H1 (cell line): ENCODE data around the gene KIAA1328. TPM values are rescaled to one million over a fixed set of nuclear protein-coding genes. Genes with fewer than 3 reads are reported as not detected.

ENCODE experiments used
- CTCF ChIA-PET: fragments of 300-600 bp; sonication (Branson Sonifier 250); formaldehyde crosslinking; loops from one replicate; lab custom pipeline; 2021; ENCODE audit not compliant: partially characterized antibody; lab: Charles Lee
- POLR2A ChIA-PET: fragments of 300-600 bp; sonication (Branson Sonifier 250); formaldehyde crosslinking; loops from one replicate; lab custom pipeline; 2021; ENCODE audit warnings: inconsistent platforms; ENCODE audit not compliant: partially characterized antibody; lab: Charles Lee
- DNase-seq, 2 experiments: peaks; one replicate each; pipeline versions ENCODE4 v3.0.0 to v3.0.0-alpha.2; 2010 to 2022; ENCODE audit warnings: low spot score in 2 of 2, low read depth in 1 of 2, mixed read lengths in 1 of 2
- FAIRE-seq: peaks from 2 replicates; lab custom pipeline; 2011; peaks lifted over from hg19 to GRCh38; lab: Jason Lieb, UNC
- H2AFZ ChIP-seq: 2 replicates; pipeline ENCODE4 v1.8.1; 2012; ENCODE audit warnings: low read length, inconsistent platforms
- H2AK5ac ChIP-seq: 2 replicates; pipeline ENCODE4 v1.6.1; 2013; ENCODE audit warnings: low read depth, low read length
- H2BK120ac ChIP-seq: replicated peaks from 2 replicates; pipeline ENCODE3; 2013; ENCODE audit warnings: low read depth, low read length, inconsistent platforms
- H2BK12ac ChIP-seq: 2 replicates; pipeline ENCODE4 v1.6.1; 2013; ENCODE audit warnings: low read depth, low read length
- H2BK15ac ChIP-seq: 2 replicates; pipeline ENCODE4 v1.6.1; 2013; ENCODE audit warnings: low read length
- H2BK20ac ChIP-seq: 2 replicates; pipeline ENCODE4 v1.6.1; 2013; ENCODE audit warnings: low read length
- H2BK5ac ChIP-seq: 2 replicates; pipeline ENCODE4 v1.6.1; 2013; ENCODE audit warnings: low read depth, low read length
- H3K14ac ChIP-seq: 2 replicates; pipeline ENCODE4 v1.6.1; 2013; ENCODE audit warnings: inconsistent platforms; ENCODE audit not compliant: insufficient read length
- H3K18ac ChIP-seq: 2 replicates; pipeline ENCODE4 v1.6.1; 2013; ENCODE audit warnings: low read length; ENCODE audit errors: extremely low read depth
- H3K23ac ChIP-seq: 2 replicates; pipeline ENCODE4 v1.6.1; 2013; ENCODE audit warnings: inconsistent platforms; ENCODE audit not compliant: insufficient read length
- H3K23me2 ChIP-seq: 2 replicates; pipeline ENCODE4 v1.6.1; 2013; ENCODE audit warnings: low read depth, low read length
- H3K27ac ChIP-seq: 2 replicates; pipeline ENCODE4 v1.6.1; 2011; ENCODE audit warnings: low read depth, low read length, inconsistent platforms
- H3K27me3 ChIP-seq, 4 experiments: replicated peaks in 1 of 4; 1 replicate in 1 of 4; 2 replicates in 3 of 4; pipeline versions ENCODE4 v1.6.1 to v1.8.1; 2011 to 2013; ENCODE audit warnings: low read length in 3 of 4, mild to moderate bottlenecking in 3 of 4, inconsistent platforms in 2 of 4, mixed read lengths in 2 of 4, moderate library complexity in 1 of 4; ENCODE audit not compliant: control insufficient read depth in 3 of 4, insufficient read depth in 3 of 4; ENCODE audit errors: extremely low read depth in 1 of 4
- H3K36me3 ChIP-seq, 4 experiments: 2 replicates each; pipeline versions ENCODE4 v1.6.1 to v1.8.1; 2011 to 2013; ENCODE audit warnings: mild to moderate bottlenecking in 4 of 4, low read length in 3 of 4, moderate library complexity in 2 of 4, control low read depth in 1 of 4, inconsistent platforms in 1 of 4; ENCODE audit not compliant: insufficient read depth in 4 of 4, control insufficient read depth in 2 of 4
- H3K4ac ChIP-seq: replicated peaks from 2 replicates; pipeline ENCODE3; 2013; ENCODE audit warnings: low read length, low read depth, mixed read lengths, inconsistent platforms; ENCODE audit not compliant: insufficient read length
- H3K4me1 ChIP-seq, 4 experiments: replicated peaks in 1 of 4; 1 replicate in 1 of 4; 2 replicates in 3 of 4; pipeline versions ENCODE4 v1.6.1 to v1.8.1; 2011 to 2013; ENCODE audit warnings: low read length in 3 of 4, inconsistent platforms in 2 of 4, mixed read lengths in 1 of 4; ENCODE audit not compliant: insufficient read depth in 4 of 4, control insufficient read depth in 3 of 4
- H3K4me2 ChIP-seq, 2 experiments: 2 replicates each; pipeline versions ENCODE4 v1.6.1 to v1.8.1; 2011 to 2013; ENCODE audit warnings: low read depth in 2 of 2, low read length in 2 of 2, control low read depth in 1 of 2, inconsistent platforms in 1 of 2, mild to moderate bottlenecking in 1 of 2; ENCODE audit not compliant: insufficient read depth in 1 of 2
- H3K4me3 ChIP-seq, 4 experiments: fragments of 200-600, 300-600 bp in 1 of 4; sonication (generic), shearing (Covaris generic), sonication (Bioruptor Twin) in 1 of 4; 2 replicates each; pipeline versions ENCODE4 v1.5.1 to v1.8.1; 2011 to 2016; ENCODE audit warnings: low read length in 4 of 4, low read depth in 3 of 4, control low read depth in 2 of 4, inconsistent platforms in 2 of 4, mild to moderate bottlenecking in 2 of 4, mixed read lengths in 1 of 4, moderate library complexity in 1 of 4; ENCODE audit not compliant: insufficient read depth in 2 of 4; ENCODE audit errors: extremely low read depth in 1 of 4
- H3K56ac ChIP-seq: replicated peaks from 2 replicates; pipeline ENCODE3; 2013; ENCODE audit warnings: low read depth, mild to moderate bottlenecking, mixed read lengths, low read length, inconsistent platforms; ENCODE audit not compliant: insufficient read length
- H3K79me1 ChIP-seq: 2 replicates; pipeline ENCODE4 v1.6.1; 2013; ENCODE audit warnings: low read depth, low read length, control low read depth
- H3K79me2 ChIP-seq, 2 experiments: 2 replicates each; pipeline versions ENCODE4 v1.6.1 to v1.8.1; 2012 to 2013; ENCODE audit warnings: low read length in 2 of 2, mild to moderate bottlenecking in 2 of 2, inconsistent platforms in 1 of 2; ENCODE audit not compliant: insufficient read depth in 2 of 2, control insufficient read depth in 1 of 2
- H3K9ac ChIP-seq, 4 experiments: replicated peaks in 1 of 4; 1 replicate in 1 of 4; 2 replicates in 3 of 4; pipeline versions ENCODE4 v1.6.1 to v1.8.1; 2011 to 2013; ENCODE audit warnings: low read depth in 3 of 4, low read length in 3 of 4, control low read depth in 2 of 4, mild to moderate bottlenecking in 2 of 4, moderate library complexity in 2 of 4, inconsistent platforms in 1 of 4; ENCODE audit errors: extremely low read depth in 1 of 4
- H3K9me3 ChIP-seq, 2 experiments: 2 replicates each; pipeline versions ENCODE4 v1.6.1 to v1.8.1; 2012 to 2013; ENCODE audit warnings: mild to moderate bottlenecking in 2 of 2, moderate library complexity in 2 of 2, control low read depth in 1 of 2, inconsistent platforms in 1 of 2, low read depth in 1 of 2, low read length in 1 of 2, mixed read lengths in 1 of 2; ENCODE audit not compliant: insufficient read depth in 2 of 2
- H4K20me1 ChIP-seq, 2 experiments: replicated peaks in 1 of 2; 2 replicates each; pipeline versions ENCODE3 to v1.8.1; 2011 to 2013; ENCODE audit warnings: inconsistent platforms in 2 of 2, low read length in 2 of 2, mild to moderate bottlenecking in 1 of 2; ENCODE audit not compliant: insufficient read depth in 2 of 2, control insufficient read depth in 1 of 2
- H4K5ac ChIP-seq: 2 replicates; pipeline ENCODE4 v1.6.1; 2013; ENCODE audit warnings: low read length, low read depth, mixed read lengths, inconsistent platforms; ENCODE audit not compliant: insufficient read length
- H4K8ac ChIP-seq: 2 replicates; pipeline ENCODE4 v1.8.0; 2013; ENCODE audit warnings: mild to moderate bottlenecking, moderate library complexity, low read length, inconsistent platforms; ENCODE audit not compliant: insufficient read depth; ENCODE audit errors: extremely low read depth
- H4K91ac ChIP-seq: replicated peaks from 2 replicates; pipeline ENCODE3; 2013; ENCODE audit warnings: low read length, mixed read lengths, inconsistent platforms; ENCODE audit not compliant: insufficient read length
- ASH2L ChIP-seq: fragments of 200-600, 300-600 bp; sonication (generic); IDR thresholded peaks from one replicate; pipeline ENCODE4 v1.7.1; 2017; ENCODE audit warnings: low read length
- CHD1 ChIP-seq: IDR thresholded peaks from 2 replicates; pipeline ENCODE4 v1.6.1; 2012; ENCODE audit warnings: low read depth, low read length, improper control_type of control experiment
- CTBP2 ChIP-seq: IDR thresholded peaks from 2 replicates; pipeline ENCODE4 v1.7.0; 2011; ENCODE audit warnings: borderline replicate concordance, mild to moderate bottlenecking, moderate library complexity, mixed read lengths, low read length; ENCODE audit not compliant: insufficient read depth, insufficient read length
- EZH2 ChIP-seq: fragments of 200-600 bp; sonication (generic); IDR thresholded peaks from 2 replicates; pipeline ENCODE4 v1.7.1; 2012; ENCODE audit warnings: low read depth, mild to moderate bottlenecking, moderate library complexity, low read length, inconsistent platforms; ENCODE audit not compliant: severe bottlenecking
- HDAC6 ChIP-seq: IDR thresholded peaks from one replicate; pipeline ENCODE4 v1.7.1; 2012; ENCODE audit warnings: low read depth, mild to moderate bottlenecking, inconsistent platforms, low read length, moderate library complexity
- POU5F1 ChIP-seq: IDR thresholded peaks from 2 replicates; pipeline ENCODE4 v1.6.1; 2011; ENCODE audit warnings: low read depth, mild to moderate bottlenecking, low read length, moderate library complexity
- SIRT6 ChIP-seq: IDR thresholded peaks from one replicate; pipeline ENCODE4 v1.7.1; 2012; ENCODE audit warnings: low read length, inconsistent platforms
- SP4 ChIP-seq: IDR thresholded peaks from 2 replicates; pipeline ENCODE4 v1.6.1; 2012; ENCODE audit warnings: low read length, inconsistent platforms
- SUZ12 ChIP-seq: fragments of 200-600 bp; sonication (generic); IDR thresholded peaks from 2 replicates; pipeline ENCODE4 v1.6.1; 2012; ENCODE audit warnings: mild to moderate bottlenecking, inconsistent platforms, low read length, moderate library complexity, mixed read lengths
- TAF1 ChIP-seq: IDR thresholded peaks from 2 replicates; pipeline ENCODE4 v1.6.1; 2011; ENCODE audit warnings: mild to moderate bottlenecking, low read depth, low read length
- WGBS, 2 experiments: shearing (Covaris generic) in 1 of 2; methylation state at CpG; one replicate each; pipeline versions ENCODE4 v1.1.6 to v1.1.7; 2013 to 2015; ENCODE audit warnings: low lambda C conversion rate in 2 of 2, mixed read lengths in 2 of 2, inconsistent platforms in 1 of 2, low coverage in 1 of 2, missing lambda C conversion rate in 1 of 2; ENCODE audit not compliant: insufficient replicate concordance in 2 of 2, insufficient coverage in 1 of 2, insufficient read length in 1 of 2; ENCODE audit errors: extremely low coverage in 1 of 2, missing lambda C conversion rate in 1 of 2; 5-methylcytosine and 5-hydroxymethylcytosine counted together
- polyA plus RNA-seq, 7 experiments: library from polyadenylated mRNA; depleted of rRNA in 3 of 7; stranded (reverse) in 5 of 7; unstranded in 2 of 7; fragments of >200 nt in 5 of 7; fragments of 200-250 nt in 2 of 7; gene quantifications; 1 replicate in 5 of 7; 2 replicates in 1 of 7; 4 replicates in 1 of 7; pipeline versions ENCODE4 v1.2.1 to v1.2.3, GENCODE V29; 2011 to 2013; ENCODE audit warnings: missing spikeins in 2 of 7, mixed read lengths in 2 of 7
- total RNA-seq: library from RNA; stranded (reverse); fragmentation: NEBNext Ultra II Directional; extraction: Animal tissue kit (Norgen Biotek cat#: 25700); gene quantifications from 2 replicates; pipeline ENCODE4 v1.2.1, GENCODE V29; 2021
- TF ChIP-seq, protein P1 (sequence below): IDR thresholded peaks from 2 replicates; pipeline ENCODE4 v1.6.1; 2012; ENCODE audit warnings: inconsistent platforms
- TF ChIP-seq, protein P2 (sequence below), 3 experiments: IDR thresholded peaks; 1 replicate in 2 of 3; 2 replicates in 1 of 3; pipeline versions ENCODE4 v1.5.1 to v1.6.1; 2011; ENCODE audit warnings: low read length in 3 of 3, mild to moderate bottlenecking in 3 of 3, inconsistent platforms in 2 of 3, low read depth in 1 of 3, moderate library complexity in 1 of 3; ENCODE audit not compliant: insufficient read depth in 1 of 3; ENCODE audit errors: control extremely low read depth in 1 of 3

The KIAA1328 gene
- total and polyA plus RNA-seq, 2 of the 8 experiments (the other 6 are each of a cell fraction or from before 2014, with no cell fraction given): 2.6 to 5.7 TPM

GRCh38 chr18:36974686-36975085, 145.8 kb downstream of the KIAA1328 start:
- Histone ChIP-seq H3K4me2 (no peak overlapping the region), H4K5ac (no peak overlapping the region), H3K56ac (no peak overlapping the region), H2BK15ac (no peak overlapping the region), H3K79me1 (no peaks in the 10 kb centered on the region), H3K18ac (no peak overlapping the region), H3K9me3 (0 out of 4 replicates have a peak, but pooled peaks cover 0 to 4% of the 10 kb centered on the region in 2 experiments), H2BK5ac (no peak overlapping the region), H4K8ac (no peak overlapping the region), H2BK12ac (no peak overlapping the region), H2AFZ (no peak overlapping the region), H3K23me2 (no peaks in the 10 kb centered on the region), H2AK5ac (no peak overlapping the region), H3K27ac (no peak overlapping the region), H3K9ac (no peak overlapping the region), H2BK20ac (no peak overlapping the region), H3K4me3 (no peak overlapping the region), H4K91ac (no peak overlapping the region), H3K79me2 (no peaks in the 10 kb centered on the region), H3K27me3 (no peaks in the 10 kb centered on the region), H2BK120ac (no peak overlapping the region), H3K36me3 (no peaks in the 10 kb centered on the region), H3K4me1 (no peaks in the 10 kb centered on the region), H3K23ac (no peak overlapping the region), H4K20me1 (no peaks in the 10 kb centered on the region), H3K4ac (no peak overlapping the region), H3K14ac (no peak overlapping the region)
- POLR2A ChIA-PET: no interaction called here
- CTCF ChIA-PET: no interaction called here
- no peak for FAIRE-seq
- WGBS, 2 experiments: 88% methylated on average over 3 of the region's 3 CpGs; no CpG with 5 or more reads in 1 of the 2 experiments
- DNase-seq: no peak
- TF ChIP-seq SUZ12 (no peak), HDAC6 (no peak), TAF1 (no peak), CTBP2 (no peak), POU5F1 (no peak), SP4 (no peak), ASH2L (no peak), CHD1 (no peak), EZH2 (no peak), SIRT6 (no peak)
- TF ChIP-seq, protein P1, sequence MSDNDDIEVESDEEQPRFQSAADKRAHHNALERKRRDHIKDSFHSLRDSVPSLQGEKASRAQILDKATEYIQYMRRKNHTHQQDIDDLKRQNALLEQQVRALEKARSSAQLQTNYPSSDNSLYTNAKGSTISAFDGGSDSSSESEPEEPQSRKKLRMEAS: no peak
- TF ChIP-seq, protein P2, sequence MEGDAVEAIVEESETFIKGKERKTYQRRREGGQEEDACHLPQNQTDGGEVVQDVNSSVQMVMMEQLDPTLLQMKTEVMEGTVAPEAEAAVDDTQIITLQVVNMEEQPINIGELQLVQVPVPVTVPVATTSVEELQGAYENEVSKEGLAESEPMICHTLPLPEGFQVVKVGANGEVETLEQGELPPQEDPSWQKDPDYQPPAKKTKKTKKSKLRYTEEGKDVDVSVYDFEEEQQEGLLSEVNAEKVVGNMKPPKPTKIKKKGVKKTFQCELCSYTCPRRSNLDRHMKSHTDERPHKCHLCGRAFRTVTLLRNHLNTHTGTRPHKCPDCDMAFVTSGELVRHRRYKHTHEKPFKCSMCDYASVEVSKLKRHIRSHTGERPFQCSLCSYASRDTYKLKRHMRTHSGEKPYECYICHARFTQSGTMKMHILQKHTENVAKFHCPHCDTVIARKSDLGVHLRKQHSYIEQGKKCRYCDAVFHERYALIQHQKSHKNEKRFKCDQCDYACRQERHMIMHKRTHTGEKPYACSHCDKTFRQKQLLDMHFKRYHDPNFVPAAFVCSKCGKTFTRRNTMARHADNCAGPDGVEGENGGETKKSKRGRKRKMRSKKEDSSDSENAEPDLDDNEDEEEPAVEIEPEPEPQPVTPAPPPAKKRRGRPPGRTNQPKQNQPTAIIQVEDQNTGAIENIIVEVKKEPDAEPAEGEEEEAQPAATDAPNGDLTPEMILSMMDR (IDR thresholded peaks at IDR 0.05; ENCODE audit: control extremely low read depth in 1 of 3, insufficient read depth in 1 of 3, low read depth in 1 of 3, low read length in 3 of 3): no peak
